ENCODE results near the gene SGSH.

Gene SGSH

GRCh38 chr17:80263253-80264204, 43.4 kb upstream of the SGSH start:
- no peak for ATAC-seq
- TF ChIP-seq SNAI2 (CRISPR knock-in tag; IDR thresholded peaks at IDR 0.05) (no peak), RARB (CRISPR knock-in tag; IDR thresholded peaks at IDR 0.05) (no peak), PPARA (CRISPR knock-in tag; IDR thresholded peaks at IDR 0.05; ENCODE audit: borderline replicate concordance) (no peak), ZNF8 (CRISPR knock-in tag; IDR thresholded peaks at IDR 0.05) (no peak), POU6F1 (CRISPR knock-in tag; IDR thresholded peaks at IDR 0.05; ENCODE audit: borderline replicate concordance, low read depth) (no peak), BACH2 (CRISPR knock-in tag; IDR thresholded peaks at IDR 0.05; ENCODE audit: borderline replicate concordance) (no peak), CREB5 (CRISPR knock-in tag; IDR thresholded peaks at IDR 0.05; ENCODE audit: low read depth) (no peak)

- ATAC-seq, result no peak
- TF ChIP-seq OSR1 (CRISPR knock-in tag; IDR thresholded peaks at IDR 0.05) (no peak), RARB (CRISPR knock-in tag; IDR thresholded peaks at IDR 0.05) (no peak), PATZ1 (CRISPR knock-in tag; IDR thresholded peaks at IDR 0.05; ENCODE audit: borderline replicate concordance) (no peak), ARNTL (CRISPR knock-in tag; IDR thresholded peaks at IDR 0.05; ENCODE audit: borderline replicate concordance, low read depth) (no peak), SNAI2 (CRISPR knock-in tag; IDR thresholded peaks at IDR 0.05) (no peak), ZNF70 (CRISPR knock-in tag; IDR thresholded peaks at IDR 0.05) (no peak)
Measured at GRCh38 chr17:80262775-80263244, 42.7 kb upstream of the SGSH start.

- TF ChIP-seq BACH2 (CRISPR knock-in tag; IDR thresholded peaks at IDR 0.05; ENCODE audit: borderline replicate concordance) (no peak), CSRNP3 (CRISPR knock-in tag; IDR thresholded peaks at IDR 0.05) (no peak), ZFP30 (CRISPR knock-in tag; IDR thresholded peaks at IDR 0.05) (no peak), TCF4 (CRISPR knock-in tag; IDR thresholded peaks at IDR 0.05; ENCODE audit: borderline replicate concordance) (no peak), ARNTL (CRISPR knock-in tag; IDR thresholded peaks at IDR 0.05; ENCODE audit: borderline replicate concordance, low read depth) (no peak), TSHZ2 (CRISPR knock-in tag; IDR thresholded peaks at IDR 0.05) (no peak), ZNF8 (CRISPR knock-in tag; IDR thresholded peaks at IDR 0.05) (no peak), CREB5 (CRISPR knock-in tag; IDR thresholded peaks at IDR 0.05; ENCODE audit: low read depth) (no peak), TOX (CRISPR knock-in tag; IDR thresholded peaks at IDR 0.05; ENCODE audit: borderline replicate concordance) (no peak), RARB (CRISPR knock-in tag; IDR thresholded peaks at IDR 0.05) (no peak), ZNF565 (CRISPR knock-in tag; conservative IDR thresholded peaks at IDR 0.05; ENCODE audit: low read depth) (no peak), POU6F1 (CRISPR knock-in tag; IDR thresholded peaks at IDR 0.05; ENCODE audit: borderline replicate concordance, low read depth) (no peak), CSDC2 (CRISPR knock-in tag; IDR thresholded peaks at IDR 0.05) (no peak), ZNF70 (CRISPR knock-in tag; IDR thresholded peaks at IDR 0.05) (no peak), PPARA (CRISPR knock-in tag; IDR thresholded peaks at IDR 0.05; ENCODE audit: borderline replicate concordance) (no peak)
- no peak for ATAC-seq
Measured at GRCh38 chr17:80262291-80262690, 42.2 kb upstream of the SGSH start.

Measured in SK-N-SH treated with all-trans-retinoic acid at 6 μM for 48 hours (cell line).